Esophagus muscularis mucosa (tissue), 4 donors: Measurements from ENCODE around the gene CDH20. TPM values are rescaled to one million over a fixed set of nuclear protein-coding genes. Genes with fewer than 3 reads are reported as not detected.

Source experiments
- DNase-seq: peaks from one replicate; pipeline ENCODE4 v3.0.0-alpha.2; 2017; ENCODE audit errors: extremely low spot score
- H3K27ac ChIP-seq, 4 donors: fragments of 200-600 bp; sonication (generic); replicated peaks in 1 of 4; 1 replicate in 3 of 4; 2 replicates in 1 of 4; pipeline ENCODE4 v1.5.1; 2016 to 2019; ENCODE audit warnings: mild to moderate bottlenecking in 1 of 4
- H3K27me3 ChIP-seq, 4 donors: fragments of 200-600 bp; sonication (generic); one replicate each; pipeline versions ENCODE4 v1.5.1 to v1.6.0; 2016 to 2019
- H3K36me3 ChIP-seq, 4 donors: fragments of 200-600 bp; sonication (generic); one replicate each; pipeline ENCODE4 v1.5.1; 2016 to 2019
- H3K4me1 ChIP-seq, 4 donors: fragments of 200-600 bp; sonication (generic); one replicate each; pipeline ENCODE4 v1.5.1; 2016 to 2019
- H3K4me3 ChIP-seq, 4 donors: fragments of 200-600 bp; sonication (generic); 1 replicate in 2 of 4; 2 replicates in 2 of 4; pipeline ENCODE4 v1.5.1; 2016 to 2019; ENCODE audit warnings: mild to moderate bottlenecking in 4 of 4, moderate library complexity in 1 of 4
- H3K9me3 ChIP-seq, 4 donors: fragments of 200-600 bp; sonication (generic); 1 replicate in 3 of 4; 2 replicates in 1 of 4; pipeline ENCODE4 v1.5.1; 2016 to 2019
- CTCF ChIP-seq, 3 experiments: fragments of 200-600 bp in 2 of 3; fragments of 450-650 bp in 1 of 3; sonication (generic) in 2 of 3; IDR thresholded peaks; one replicate each; pipeline ENCODE4 v1.5.1; 2017 to 2019; ENCODE audit warnings: antibody characterized with exemption in 3 of 3, mild to moderate bottlenecking in 2 of 3, moderate library complexity in 1 of 3
- EP300 ChIP-seq: sonication (generic); formaldehyde crosslinking; IDR thresholded peaks from one replicate; pipeline ENCODE4 v1.6.1; 2017; ENCODE audit warnings: antibody characterized with exemption
- POLR2A ChIP-seq: fragments of 450-650 bp; IDR thresholded peaks from one replicate; pipeline ENCODE4 v1.6.1; 2017; ENCODE audit warnings: antibody characterized with exemption, moderate library complexity, mild to moderate bottlenecking, low read depth
- POLR2AphosphoS5 ChIP-seq, 2 donors: sonication (generic); formaldehyde crosslinking; IDR thresholded peaks; one replicate each; pipeline ENCODE4 v1.6.1; 2017; ENCODE audit warnings: antibody characterized with exemption in 2 of 2
- WGBS: methylation state at CpG from one replicate; pipeline ENCODE4 v1.1.5; 2018; 5-methylcytosine and 5-hydroxymethylcytosine counted together
- intact Hi-C: fragments of 100-400 bp; cut with DNase I; formaldehyde crosslinking; loops from one replicate; pipeline ENCODE4 v1.15.1; 2023
- total RNA-seq, 4 donors: library from RNA; depleted of rRNA; stranded (reverse); fragments of >200 nt; gene quantifications; one replicate each; pipeline versions ENCODE4 v1.1.0 to v1.2.1, GENCODE V29; 2016

Gene CDH20
- total RNA-seq, 4 donors from 2014 or later: 0.06 to 0.99 (median 0.27) TPM

GRCh38 chr18:61543518-61543917 lies 210.3 kb downstream of the CDH20 start:
- intact Hi-C loops: no loop called here
- no peaks in the 10 kb centered on the region for H3K27me3 ChIP-seq
- no peak overlapping the region for H3K27ac ChIP-seq
- no peak for TF ChIP-seq POLR2AphosphoS5 (IDR thresholded peaks at IDR 0.05)
- no peak for TF ChIP-seq POLR2A
- TF ChIP-seq CTCF (IDR thresholded peaks at IDR 0.05): no peak
- TF ChIP-seq EP300: no peak
- no peaks in the 10 kb centered on the region for H3K9me3 ChIP-seq
- no peaks in the 10 kb centered on the region for H3K36me3 ChIP-seq
- 58% methylated on average over 1 of the region's 1 CpG for WGBS
- peaks cover 0 to 6% (median 0%) of the 10 kb centered on the region in 4 donors for H3K4me1 ChIP-seq
- no peak overlapping the region for H3K4me3 ChIP-seq
- no peak for DNase-seq

GRCh38 chr18:61544178-61544577 lies 210.9 kb downstream of the CDH20 start:
- DNase-seq: no peak
- no peak for TF ChIP-seq CTCF (IDR thresholded peaks at IDR 0.05)
- no peak for TF ChIP-seq POLR2AphosphoS5 (IDR thresholded peaks at IDR 0.05)
- TF ChIP-seq EP300: no peak
- no peak for TF ChIP-seq POLR2A
- peaks cover 0 to 6% (median 0%) of the 10 kb centered on the region in 4 donors for H3K4me1 ChIP-seq
- WGBS: 94% methylated on average over 10 of the region's 10 CpGs
- intact Hi-C loops: no loop called here
- H3K4me3 ChIP-seq: no peak overlapping the region
- H3K27ac ChIP-seq: no peak overlapping the region
- H3K9me3 ChIP-seq: no peaks in the 10 kb centered on the region
- no peaks in the 10 kb centered on the region for H3K36me3 ChIP-seq
- no peaks in the 10 kb centered on the region for H3K27me3 ChIP-seq

- H3K4me1 ChIP-seq: peaks cover 0 to 6% (median 0%) of the 10 kb centered on the region in 4 donors
- no peaks in the 10 kb centered on the region for H3K27me3 ChIP-seq
- H3K27ac ChIP-seq: no peak overlapping the region
- no peak overlapping the region for H3K4me3 ChIP-seq
- TF ChIP-seq POLR2A (no peak), POLR2AphosphoS5 (IDR thresholded peaks at IDR 0.05) (no peak), EP300 (no peak), CTCF (IDR thresholded peaks at IDR 0.05) (no peak)
- 62% methylated on average over 9 of the region's 9 CpGs for WGBS
- no peaks in the 10 kb centered on the region for H3K9me3 ChIP-seq
- H3K36me3 ChIP-seq: no peaks in the 10 kb centered on the region
- no peak for DNase-seq
- intact Hi-C loops: no loop called here
These were observed 212.3 kb downstream of the CDH20 start for GRCh38 chr18:61545281-61546245.

DNA sequence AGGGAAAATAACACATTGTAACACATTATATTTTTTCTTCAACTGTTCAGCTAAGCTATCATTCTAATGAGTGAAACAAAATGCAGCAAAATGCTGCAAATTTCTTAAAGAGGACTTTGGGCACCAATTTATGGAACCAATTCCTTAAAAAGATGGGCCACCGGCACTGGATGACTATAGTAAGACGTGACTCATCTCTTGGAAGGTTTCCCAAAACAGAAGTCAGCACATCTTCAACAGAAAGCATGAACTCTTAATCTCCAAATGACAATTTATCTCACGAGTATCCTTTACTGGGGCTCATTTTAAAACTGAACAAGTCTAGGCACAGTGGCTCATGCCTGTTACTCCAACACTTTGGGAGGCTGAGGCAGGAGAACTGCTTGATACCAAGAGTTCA lies 213.4 kb downstream of the CDH20 start:
- Histone ChIP-seq H3K36me3 (no peaks in the 10 kb centered on the region), H3K4me1 (peaks cover 0 to 6% (median 0%) of the 10 kb centered on the region in 4 donors), H3K27me3 (no peaks in the 10 kb centered on the region), H3K4me3 (no peak overlapping the region), H3K27ac (no peak overlapping the region), H3K9me3 (no peaks in the 10 kb centered on the region)
- WGBS: 39% methylated on average over 3 of the region's 3 CpGs
- intact Hi-C loops: no loop called here
- no peak for DNase-seq
- no peak for TF ChIP-seq CTCF (IDR thresholded peaks at IDR 0.05)
- TF ChIP-seq EP300: no peak
- TF ChIP-seq POLR2A: no peak
- no peak for TF ChIP-seq POLR2AphosphoS5 (IDR thresholded peaks at IDR 0.05)
